H1 (cell line): ENCODE measurements around the gene CMSS1. TPM values are rescaled to one million over a fixed set of nuclear protein-coding genes. Genes with fewer than 3 reads are reported as not detected.

Experiments used
- CTCF ChIA-PET: fragments of 300-600 bp; sonication (Branson Sonifier 250); formaldehyde crosslinking; loops from one replicate; lab custom pipeline; 2021; ENCODE audit not compliant: partially characterized antibody; lab: Charles Lee
- POLR2A ChIA-PET: fragments of 300-600 bp; sonication (Branson Sonifier 250); formaldehyde crosslinking; loops from one replicate; lab custom pipeline; 2021; ENCODE audit warnings: inconsistent platforms; ENCODE audit not compliant: partially characterized antibody; lab: Charles Lee
- DNase-seq, 2 experiments: peaks; one replicate each; pipeline versions ENCODE4 v3.0.0 to v3.0.0-alpha.2; 2010 to 2022; ENCODE audit warnings: low spot score in 2 of 2, low read depth in 1 of 2, mixed read lengths in 1 of 2
- FAIRE-seq: peaks from 2 replicates; lab custom pipeline; 2011; peaks lifted over from hg19 to GRCh38; lab: Jason Lieb, UNC
- H2AFZ ChIP-seq: 2 replicates; pipeline ENCODE4 v1.8.1; 2012; ENCODE audit warnings: low read length, inconsistent platforms
- H2AK5ac ChIP-seq: 2 replicates; pipeline ENCODE4 v1.6.1; 2013; ENCODE audit warnings: low read depth, low read length
- H2BK120ac ChIP-seq: replicated peaks from 2 replicates; pipeline ENCODE3; 2013; ENCODE audit warnings: low read depth, low read length, inconsistent platforms
- H2BK12ac ChIP-seq: 2 replicates; pipeline ENCODE4 v1.6.1; 2013; ENCODE audit warnings: low read depth, low read length
- H2BK15ac ChIP-seq: 2 replicates; pipeline ENCODE4 v1.6.1; 2013; ENCODE audit warnings: low read length
- H2BK20ac ChIP-seq: 2 replicates; pipeline ENCODE4 v1.6.1; 2013; ENCODE audit warnings: low read length
- H2BK5ac ChIP-seq: 2 replicates; pipeline ENCODE4 v1.6.1; 2013; ENCODE audit warnings: low read depth, low read length
- H3K14ac ChIP-seq: 2 replicates; pipeline ENCODE4 v1.6.1; 2013; ENCODE audit warnings: inconsistent platforms; ENCODE audit not compliant: insufficient read length
- H3K18ac ChIP-seq: 2 replicates; pipeline ENCODE4 v1.6.1; 2013; ENCODE audit warnings: low read length; ENCODE audit errors: extremely low read depth
- H3K23ac ChIP-seq: 2 replicates; pipeline ENCODE4 v1.6.1; 2013; ENCODE audit warnings: inconsistent platforms; ENCODE audit not compliant: insufficient read length
- H3K23me2 ChIP-seq: 2 replicates; pipeline ENCODE4 v1.6.1; 2013; ENCODE audit warnings: low read depth, low read length
- H3K27ac ChIP-seq: 2 replicates; pipeline ENCODE4 v1.6.1; 2011; ENCODE audit warnings: low read depth, low read length, inconsistent platforms
- H3K27me3 ChIP-seq, 4 experiments: replicated peaks in 1 of 4; 1 replicate in 1 of 4; 2 replicates in 3 of 4; pipeline versions ENCODE4 v1.6.1 to v1.8.1; 2011 to 2013; ENCODE audit warnings: low read length in 3 of 4, mild to moderate bottlenecking in 3 of 4, inconsistent platforms in 2 of 4, mixed read lengths in 2 of 4, moderate library complexity in 1 of 4; ENCODE audit not compliant: control insufficient read depth in 3 of 4, insufficient read depth in 3 of 4; ENCODE audit errors: extremely low read depth in 1 of 4
- H3K36me3 ChIP-seq, 4 experiments: 2 replicates each; pipeline versions ENCODE4 v1.6.1 to v1.8.1; 2011 to 2013; ENCODE audit warnings: mild to moderate bottlenecking in 4 of 4, low read length in 3 of 4, moderate library complexity in 2 of 4, control low read depth in 1 of 4, inconsistent platforms in 1 of 4; ENCODE audit not compliant: insufficient read depth in 4 of 4, control insufficient read depth in 2 of 4
- H3K4ac ChIP-seq: replicated peaks from 2 replicates; pipeline ENCODE3; 2013; ENCODE audit warnings: low read length, low read depth, mixed read lengths, inconsistent platforms; ENCODE audit not compliant: insufficient read length
- H3K4me1 ChIP-seq, 4 experiments: replicated peaks in 1 of 4; 1 replicate in 1 of 4; 2 replicates in 3 of 4; pipeline versions ENCODE4 v1.6.1 to v1.8.1; 2011 to 2013; ENCODE audit warnings: low read length in 3 of 4, inconsistent platforms in 2 of 4, mixed read lengths in 1 of 4; ENCODE audit not compliant: insufficient read depth in 4 of 4, control insufficient read depth in 3 of 4
- H3K4me2 ChIP-seq, 2 experiments: 2 replicates each; pipeline versions ENCODE4 v1.6.1 to v1.8.1; 2011 to 2013; ENCODE audit warnings: low read depth in 2 of 2, low read length in 2 of 2, control low read depth in 1 of 2, inconsistent platforms in 1 of 2, mild to moderate bottlenecking in 1 of 2; ENCODE audit not compliant: insufficient read depth in 1 of 2
- H3K4me3 ChIP-seq, 4 experiments: fragments of 200-600, 300-600 bp in 1 of 4; sonication (generic), shearing (Covaris generic), sonication (Bioruptor Twin) in 1 of 4; 2 replicates each; pipeline versions ENCODE4 v1.5.1 to v1.8.1; 2011 to 2016; ENCODE audit warnings: low read length in 4 of 4, low read depth in 3 of 4, control low read depth in 2 of 4, inconsistent platforms in 2 of 4, mild to moderate bottlenecking in 2 of 4, mixed read lengths in 1 of 4, moderate library complexity in 1 of 4; ENCODE audit not compliant: insufficient read depth in 2 of 4; ENCODE audit errors: extremely low read depth in 1 of 4
- H3K56ac ChIP-seq: replicated peaks from 2 replicates; pipeline ENCODE3; 2013; ENCODE audit warnings: low read depth, mild to moderate bottlenecking, mixed read lengths, low read length, inconsistent platforms; ENCODE audit not compliant: insufficient read length
- H3K79me1 ChIP-seq: 2 replicates; pipeline ENCODE4 v1.6.1; 2013; ENCODE audit warnings: low read depth, low read length, control low read depth
- H3K79me2 ChIP-seq, 2 experiments: 2 replicates each; pipeline versions ENCODE4 v1.6.1 to v1.8.1; 2012 to 2013; ENCODE audit warnings: low read length in 2 of 2, mild to moderate bottlenecking in 2 of 2, inconsistent platforms in 1 of 2; ENCODE audit not compliant: insufficient read depth in 2 of 2, control insufficient read depth in 1 of 2
- H3K9ac ChIP-seq, 4 experiments: replicated peaks in 1 of 4; 1 replicate in 1 of 4; 2 replicates in 3 of 4; pipeline versions ENCODE4 v1.6.1 to v1.8.1; 2011 to 2013; ENCODE audit warnings: low read depth in 3 of 4, low read length in 3 of 4, control low read depth in 2 of 4, mild to moderate bottlenecking in 2 of 4, moderate library complexity in 2 of 4, inconsistent platforms in 1 of 4; ENCODE audit errors: extremely low read depth in 1 of 4
- H3K9me3 ChIP-seq, 2 experiments: 2 replicates each; pipeline versions ENCODE4 v1.6.1 to v1.8.1; 2012 to 2013; ENCODE audit warnings: mild to moderate bottlenecking in 2 of 2, moderate library complexity in 2 of 2, control low read depth in 1 of 2, inconsistent platforms in 1 of 2, low read depth in 1 of 2, low read length in 1 of 2, mixed read lengths in 1 of 2; ENCODE audit not compliant: insufficient read depth in 2 of 2
- H4K20me1 ChIP-seq, 2 experiments: replicated peaks in 1 of 2; 2 replicates each; pipeline versions ENCODE3 to v1.8.1; 2011 to 2013; ENCODE audit warnings: inconsistent platforms in 2 of 2, low read length in 2 of 2, mild to moderate bottlenecking in 1 of 2; ENCODE audit not compliant: insufficient read depth in 2 of 2, control insufficient read depth in 1 of 2
- H4K5ac ChIP-seq: 2 replicates; pipeline ENCODE4 v1.6.1; 2013; ENCODE audit warnings: low read length, low read depth, mixed read lengths, inconsistent platforms; ENCODE audit not compliant: insufficient read length
- H4K8ac ChIP-seq: 2 replicates; pipeline ENCODE4 v1.8.0; 2013; ENCODE audit warnings: mild to moderate bottlenecking, moderate library complexity, low read length, inconsistent platforms; ENCODE audit not compliant: insufficient read depth; ENCODE audit errors: extremely low read depth
- H4K91ac ChIP-seq: replicated peaks from 2 replicates; pipeline ENCODE3; 2013; ENCODE audit warnings: low read length, mixed read lengths, inconsistent platforms; ENCODE audit not compliant: insufficient read length
- CREB1 ChIP-seq: IDR thresholded peaks from 2 replicates; pipeline ENCODE4 v1.6.1; 2012; ENCODE audit warnings: inconsistent platforms
- HDAC6 ChIP-seq: IDR thresholded peaks from one replicate; pipeline ENCODE4 v1.7.1; 2012; ENCODE audit warnings: low read depth, mild to moderate bottlenecking, inconsistent platforms, low read length, moderate library complexity
- JUN ChIP-seq: IDR thresholded peaks from 2 replicates; pipeline ENCODE4 v1.6.1; 2011; ENCODE audit warnings: low read depth, mild to moderate bottlenecking, improper control_type of control experiment, low read length
- JUND ChIP-seq: IDR thresholded peaks from 2 replicates; pipeline ENCODE4 v1.6.1; 2011; ENCODE audit warnings: mild to moderate bottlenecking, improper control_type of control experiment, low read length
- POU5F1 ChIP-seq: IDR thresholded peaks from 2 replicates; pipeline ENCODE4 v1.6.1; 2011; ENCODE audit warnings: low read depth, mild to moderate bottlenecking, low read length, moderate library complexity
- RNF2 ChIP-seq: fragments of 200-900, 300-1000 bp; sonication (generic); IDR thresholded peaks from 2 replicates; pipeline ENCODE4 v1.7.1; 2016; ENCODE audit warnings: borderline replicate concordance, low read depth, mild to moderate bottlenecking, antibody characterized with exemption, low read length; ENCODE audit not compliant: poor library complexity, severe bottlenecking; ENCODE audit errors: missing control alignments
- RXRA ChIP-seq: IDR thresholded peaks from 2 replicates; pipeline ENCODE4 v1.6.1; 2011; ENCODE audit warnings: low read depth, mild to moderate bottlenecking, low read length, moderate library complexity; ENCODE audit not compliant: insufficient read depth
- SAP30 ChIP-seq: fragments of 300-600 bp; sonication (generic); IDR thresholded peaks from 2 replicates; pipeline ENCODE4 v1.7.1; 2012; ENCODE audit warnings: low read length, moderate library complexity, mild to moderate bottlenecking, inconsistent platforms; ENCODE audit not compliant: insufficient read depth, insufficient replicate concordance
- SIRT6 ChIP-seq: IDR thresholded peaks from one replicate; pipeline ENCODE4 v1.7.1; 2012; ENCODE audit warnings: low read length, inconsistent platforms
- SIX5 ChIP-seq: IDR thresholded peaks from 2 replicates; pipeline ENCODE4 v1.6.1; 2011; ENCODE audit warnings: mild to moderate bottlenecking, low read depth, low read length
- SP4 ChIP-seq: IDR thresholded peaks from 2 replicates; pipeline ENCODE4 v1.6.1; 2012; ENCODE audit warnings: low read length, inconsistent platforms
- SUZ12 ChIP-seq: fragments of 200-600 bp; sonication (generic); IDR thresholded peaks from 2 replicates; pipeline ENCODE4 v1.6.1; 2012; ENCODE audit warnings: mild to moderate bottlenecking, inconsistent platforms, low read length, moderate library complexity, mixed read lengths
- TAF7 ChIP-seq: optimal IDR thresholded peaks from 2 replicates; pipeline ENCODE3; 2011; ENCODE audit warnings: low read depth, mild to moderate bottlenecking, inconsistent platforms, low read length, moderate library complexity, borderline replicate concordance
- WGBS, 2 experiments: shearing (Covaris generic) in 1 of 2; methylation state at CpG; one replicate each; pipeline versions ENCODE4 v1.1.6 to v1.1.7; 2013 to 2015; ENCODE audit warnings: low lambda C conversion rate in 2 of 2, mixed read lengths in 2 of 2, inconsistent platforms in 1 of 2, low coverage in 1 of 2, missing lambda C conversion rate in 1 of 2; ENCODE audit not compliant: insufficient replicate concordance in 2 of 2, insufficient coverage in 1 of 2, insufficient read length in 1 of 2; ENCODE audit errors: extremely low coverage in 1 of 2, missing lambda C conversion rate in 1 of 2; 5-methylcytosine and 5-hydroxymethylcytosine counted together
- polyA plus RNA-seq, 7 experiments: library from polyadenylated mRNA; depleted of rRNA in 3 of 7; stranded (reverse) in 5 of 7; unstranded in 2 of 7; fragments of >200 nt in 5 of 7; fragments of 200-250 nt in 2 of 7; gene quantifications; 1 replicate in 5 of 7; 2 replicates in 1 of 7; 4 replicates in 1 of 7; pipeline versions ENCODE4 v1.2.1 to v1.2.3, GENCODE V29; 2011 to 2013; ENCODE audit warnings: missing spikeins in 2 of 7, mixed read lengths in 2 of 7
- total RNA-seq: library from RNA; stranded (reverse); fragmentation: NEBNext Ultra II Directional; extraction: Animal tissue kit (Norgen Biotek cat#: 25700); gene quantifications from 2 replicates; pipeline ENCODE4 v1.2.1, GENCODE V29; 2021

CMSS1 gene
- total and polyA plus RNA-seq, 2 of the 8 experiments (the other 6 are each of a cell fraction or from before 2014, with no cell fraction given), result 15.2 to 75.1 TPM

GRCh38 chr3:99825004-99825640 is 7.5 kb downstream of the CMSS1 start:
- Histone ChIP-seq H2BK120ac (no peak overlapping the region), H3K23ac (no peak overlapping the region), H3K4me1 (no peaks in the 10 kb centered on the region), H2AFZ (no peak overlapping the region), H2AK5ac (no peak overlapping the region), H3K4me3 (no peak overlapping the region), H3K18ac (no peak overlapping the region), H3K23me2 (no peaks in the 10 kb centered on the region), H2BK20ac (no peak overlapping the region), H3K4ac (no peak overlapping the region), H4K20me1 (no peaks in the 10 kb centered on the region), H2BK15ac (no peak overlapping the region), H3K9me3 (no peaks in the 10 kb centered on the region), H2BK5ac (no peak overlapping the region), H4K8ac (no peak overlapping the region), H3K79me2 (peaks cover 0 to 42% of the 10 kb centered on the region in 2 experiments; a peak in 2 of 4 replicates), H3K9ac (no peak overlapping the region), H3K14ac (no peak overlapping the region), H3K36me3 (no peaks in the 10 kb centered on the region), H2BK12ac (no peak overlapping the region), H4K91ac (no peak overlapping the region), H3K79me1 (no peaks in the 10 kb centered on the region; the same call in 1 of the 2 replicates), H3K4me2 (no peak overlapping the region), H3K56ac (no peak overlapping the region), H3K27me3 (no peaks in the 10 kb centered on the region), H3K27ac (no peak overlapping the region), H4K5ac (no peak overlapping the region)
- POLR2A ChIA-PET, result no interaction called here
- CTCF ChIA-PET, result interaction anchor here (0.5 kb wide), 1 partner anchor 579 kb away, joined by 3 read pairs; no protein-coding TSS in a partner anchor
- no peak for FAIRE-seq
- no peak for DNase-seq
- WGBS, 2 experiments, result 91% methylated on average over 3 of the region's 3 CpGs; no CpG with 5 or more reads in 1 of the 2 experiments
- TF ChIP-seq SAP30 (no peak), TAF7 (no peak), JUND (no peak), HDAC6 (no peak), SP4 (no peak), SUZ12 (no peak), JUN (no peak), CREB1 (no peak), SIRT6 (no peak), RNF2 (no peak), RXRA (no peak), SIX5 (no peak), POU5F1 (no peak)
